ENCODE measurements around the gene GADD45GIP1.
"Not testable (repeated sequence)": the region's sequence is repeated elsewhere in the genome, so short reads cannot be mapped to it uniquely, and the experiment has no call there.

GADD45GIP1 gene

GRCh38 chr19:12955996-12956395 is 1.0 kb downstream of the GADD45GIP1 start:
- DNase-seq: no peak

- not testable (repeated sequence) for DNase-seq
These were observed 1.4 kb downstream of the GADD45GIP1 start for GRCh38 chr19:12955575-12955974.

- DNase-seq: no peak
These were observed 2.4 kb downstream of the GADD45GIP1 start for GRCh38 chr19:12954612-12954962.

DNA sequence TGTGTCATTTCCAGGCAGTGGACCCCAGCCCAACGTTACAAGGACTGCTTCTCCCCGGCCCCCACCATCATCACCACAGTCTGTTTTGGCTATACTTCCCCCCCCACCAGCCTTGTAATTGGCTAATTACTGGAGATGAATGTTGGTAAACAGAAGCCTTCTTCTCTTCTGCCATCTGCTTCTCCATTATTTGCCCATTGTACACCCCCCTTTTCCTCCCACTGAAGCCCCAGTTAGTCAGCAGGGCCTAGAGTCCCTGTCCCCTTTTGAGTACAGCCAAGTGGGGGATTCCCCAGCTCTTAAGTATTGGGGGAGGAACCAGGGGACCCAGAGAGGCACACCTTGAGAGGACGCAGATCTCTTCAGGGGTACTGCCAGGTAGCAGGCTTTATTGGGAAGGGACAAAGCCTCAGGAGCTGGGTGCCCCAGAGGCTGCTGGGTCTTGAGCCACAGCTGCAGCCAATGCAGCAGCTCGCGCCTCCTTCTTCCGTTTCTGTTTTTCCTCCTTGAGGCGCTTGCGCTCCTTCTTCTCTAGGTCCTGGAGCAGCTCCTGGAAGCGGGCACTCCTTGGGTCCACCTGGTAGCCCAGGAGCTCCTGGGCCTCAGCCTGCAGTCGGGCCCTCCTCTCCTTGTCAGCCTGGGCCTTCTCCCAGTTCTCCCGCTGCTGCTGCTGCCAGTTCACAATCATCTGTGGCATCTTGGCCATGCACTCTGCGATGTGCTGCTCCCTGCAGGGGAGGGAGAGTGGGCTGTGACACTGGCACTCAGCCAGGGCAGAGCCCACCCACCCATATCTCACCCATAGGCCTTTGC is 3.0 kb downstream of the GADD45GIP1 start:
- no peak for DNase-seq

DNA sequence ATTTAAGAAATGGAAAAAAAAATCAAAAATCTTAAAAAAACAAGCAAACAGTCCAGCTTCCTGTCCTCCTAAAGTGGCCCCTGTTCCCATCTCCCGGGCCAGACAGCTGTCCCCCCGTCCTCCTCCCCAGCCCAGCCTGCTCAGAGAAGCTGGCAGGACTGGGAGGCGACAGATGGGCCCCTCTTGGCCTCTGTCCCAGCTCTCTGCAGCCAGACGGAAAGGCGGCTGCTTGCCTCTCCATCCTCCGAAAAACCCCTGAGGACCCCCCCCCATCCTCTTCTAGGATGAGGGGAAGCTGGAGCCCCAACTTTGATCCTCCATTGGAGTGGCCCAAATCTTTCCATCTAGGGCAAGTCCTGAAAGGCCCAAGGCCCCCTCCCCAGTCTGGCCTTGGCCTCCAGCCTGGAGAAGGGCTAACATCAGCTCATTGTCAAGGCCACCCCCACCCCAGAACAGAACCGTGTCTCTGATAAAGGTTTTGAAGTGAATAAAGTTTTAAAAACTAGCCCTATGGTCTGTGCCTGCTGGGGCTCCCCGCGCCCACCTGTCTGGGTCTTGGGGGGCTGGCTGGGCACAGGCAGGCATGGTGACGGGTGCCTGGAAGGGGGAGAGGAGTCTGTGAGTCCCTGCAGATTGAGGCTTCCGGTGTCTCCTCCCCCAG is 3.8 kb downstream of the GADD45GIP1 start:
- DNase-seq: no peak

- no peak for DNase-seq
These were observed 4.4 kb downstream of the GADD45GIP1 start for GRCh38 chr19:12952488-12953137.

- DNase-seq: not testable (repeated sequence)
These were observed 5.0 kb downstream of the GADD45GIP1 start for GRCh38 chr19:12952050-12952449.

- no peak for DNase-seq
These were observed 7.4 kb downstream of the GADD45GIP1 start for GRCh38 chr19:12949363-12950283.

DNA sequence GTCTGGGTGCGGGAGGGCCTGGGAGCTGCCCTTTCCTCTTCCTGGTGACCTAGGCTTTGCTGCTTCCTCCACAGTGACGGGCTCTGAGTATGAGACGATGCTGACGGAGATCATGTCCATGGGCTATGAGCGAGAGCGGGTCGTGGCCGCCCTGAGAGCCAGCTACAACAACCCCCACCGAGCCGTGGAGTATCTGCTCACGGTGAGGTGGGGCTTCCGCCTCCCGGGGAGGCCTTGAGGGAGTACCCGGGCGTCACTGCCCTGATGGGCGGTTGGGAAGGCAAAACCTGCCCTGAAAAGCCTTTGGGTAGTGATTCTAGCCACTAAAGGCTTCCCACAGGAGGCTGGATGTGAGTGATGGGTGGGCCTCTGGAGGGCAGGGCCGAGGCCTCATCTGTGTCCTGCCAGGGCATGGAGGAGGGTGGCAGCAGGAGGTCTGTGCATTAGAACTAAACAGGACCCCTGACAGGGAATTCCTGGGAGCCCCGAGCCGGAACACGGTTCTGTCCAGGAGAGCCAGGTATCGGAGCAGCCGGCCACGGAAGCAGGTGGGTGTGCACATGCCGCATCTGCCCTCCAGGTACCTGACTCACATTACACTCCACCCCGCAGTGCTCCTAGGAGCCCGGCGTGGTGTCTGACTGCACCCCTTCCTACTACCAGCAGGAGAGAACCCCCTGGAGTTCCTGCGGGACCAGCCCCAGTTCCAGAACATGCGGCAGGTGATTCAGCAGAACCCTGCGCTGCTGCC is 8.2 kb downstream of the GADD45GIP1 start:
- DNase-seq: no peak

GRCh38 chr19:12947702-12948611 is 9.1 kb downstream of the GADD45GIP1 start:
- DNase-seq: no peak

GRCh38 chr19:12946731-12947496 is 10.1 kb downstream of the GADD45GIP1 start:
- DNase-seq: no peak

DNA sequence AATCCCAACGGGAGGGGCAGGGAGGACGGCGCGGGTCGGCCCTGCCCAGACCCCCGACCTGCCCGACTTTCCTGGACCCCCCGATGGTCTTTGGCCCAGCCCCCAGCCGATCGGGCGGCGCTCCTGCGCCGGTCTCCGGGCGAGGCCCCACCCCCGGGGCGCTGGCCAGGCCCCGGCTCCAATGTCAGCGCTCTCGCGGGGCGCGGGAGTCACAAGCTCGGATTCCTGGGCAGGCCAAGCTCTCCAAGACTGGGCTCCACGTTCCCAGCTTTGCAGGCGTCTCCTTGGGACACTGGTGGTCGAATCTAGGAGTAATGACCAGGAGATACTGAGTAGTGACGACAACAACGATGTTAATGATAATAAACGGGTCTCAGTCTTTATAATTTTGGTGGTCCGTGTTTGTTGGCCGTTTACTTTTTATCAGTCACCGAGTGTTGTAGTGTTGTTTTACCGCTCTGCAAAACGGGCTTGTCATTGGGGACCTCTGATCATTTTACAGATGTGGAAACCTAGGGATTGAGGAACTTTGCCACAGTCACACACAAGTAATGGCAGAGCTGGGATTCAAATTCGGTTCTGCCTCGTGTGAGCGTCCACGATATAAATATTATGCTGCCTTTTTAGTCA is 10.8 kb downstream of the GADD45GIP1 start:
- no peak for DNase-seq

DNA sequence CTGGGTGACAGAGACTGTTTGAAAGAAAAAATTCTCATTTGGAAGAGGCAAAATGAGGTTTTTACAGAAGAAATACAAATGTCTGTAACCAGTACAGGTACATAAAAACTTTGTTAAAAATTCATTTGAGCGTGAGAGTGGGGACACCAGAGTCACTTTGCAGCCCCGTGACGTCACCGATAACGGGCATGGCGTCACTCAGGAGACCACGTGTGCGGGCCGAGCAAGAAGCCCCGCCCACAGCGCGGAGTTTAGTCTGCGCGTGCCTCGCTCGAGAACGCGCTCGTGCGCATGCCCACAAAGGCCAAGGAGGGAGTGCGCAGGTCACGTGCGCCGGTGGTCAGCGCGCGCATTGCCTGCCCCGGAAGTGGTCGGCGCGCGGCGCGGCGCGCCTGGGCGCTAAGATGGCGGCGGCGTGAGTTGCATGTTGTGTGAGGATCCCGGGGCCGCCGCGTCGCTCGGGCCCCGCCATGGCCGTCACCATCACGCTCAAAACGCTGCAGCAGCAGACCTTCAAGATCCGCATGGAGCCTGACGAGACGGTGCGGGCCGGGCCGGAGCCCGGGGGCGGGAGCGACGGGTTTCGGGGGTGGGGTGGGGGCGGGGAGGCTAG is 11.4 kb downstream of the GADD45GIP1 start, which contains the start of gene RAD23A:
RAD23A (plus strand) TSS at position 384 of the 613 bp plus-strand sequence; CDS start at position 471, 87 bp downstream.
- DNase-seq: peak; percentile 82

- DNase-seq: no peak
These were observed 12.8 kb downstream of the GADD45GIP1 start for GRCh38 chr19:12944104-12944674.

DNA sequence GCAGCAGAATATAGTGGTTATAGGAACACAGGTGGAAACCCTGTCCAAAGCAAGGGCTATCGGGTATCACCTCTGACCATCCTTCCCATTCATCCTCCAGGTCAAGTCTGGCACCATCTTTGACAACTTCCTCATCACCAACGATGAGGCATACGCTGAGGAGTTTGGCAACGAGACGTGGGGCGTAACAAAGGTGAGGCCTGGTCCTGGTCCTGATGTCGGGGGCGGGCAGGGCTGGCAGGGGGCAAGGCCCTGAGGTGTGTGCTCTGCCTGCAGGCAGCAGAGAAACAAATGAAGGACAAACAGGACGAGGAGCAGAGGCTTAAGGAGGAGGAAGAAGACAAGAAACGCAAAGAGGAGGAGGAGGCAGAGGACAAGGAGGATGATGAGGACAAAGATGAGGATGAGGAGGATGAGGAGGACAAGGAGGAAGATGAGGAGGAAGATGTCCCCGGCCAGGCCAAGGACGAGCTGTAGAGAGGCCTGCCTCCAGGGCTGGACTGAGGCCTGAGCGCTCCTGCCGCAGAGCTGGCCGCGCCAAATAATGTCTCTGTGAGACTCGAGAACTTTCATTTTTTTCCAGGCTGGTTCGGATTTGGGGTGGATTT is 13.5 kb downstream of the GADD45GIP1 start:
- no peak for DNase-seq

DNA sequence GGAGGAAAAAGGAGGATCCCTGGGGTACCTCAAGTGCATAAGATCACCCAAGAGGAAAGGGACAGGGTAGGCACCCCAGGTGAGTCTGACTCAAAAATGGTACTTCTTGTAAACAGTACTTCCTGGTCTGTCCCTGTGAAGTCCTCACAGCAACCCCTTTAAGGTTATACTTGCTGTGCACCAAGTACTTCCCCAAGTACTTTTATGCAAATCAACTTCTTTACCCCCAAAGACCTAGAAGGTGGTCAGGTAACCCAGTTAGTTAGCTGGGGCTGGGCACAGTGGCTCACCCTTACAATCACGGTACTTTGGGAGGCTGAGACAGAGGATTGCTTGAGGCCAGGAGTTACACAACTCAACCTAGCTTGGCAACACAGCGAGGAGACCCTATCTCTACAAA is 16.1 kb downstream of the GADD45GIP1 start:
- DNase-seq: no peak

- no peak for DNase-seq
These were observed 17.0 kb downstream of the GADD45GIP1 start for GRCh38 chr19:12939975-12940423.
